GM18526 (cell line): ENCODE measurements around the gene ILDR1.

ENCODE experiments used
- POLR2A ChIP-seq: IDR thresholded peaks from 3 replicates; pipeline ENCODE4 v1.6.1; 2011; ENCODE audit not compliant: insufficient read length; ENCODE audit errors: extremely low read depth

Gene ILDR1

DNA sequence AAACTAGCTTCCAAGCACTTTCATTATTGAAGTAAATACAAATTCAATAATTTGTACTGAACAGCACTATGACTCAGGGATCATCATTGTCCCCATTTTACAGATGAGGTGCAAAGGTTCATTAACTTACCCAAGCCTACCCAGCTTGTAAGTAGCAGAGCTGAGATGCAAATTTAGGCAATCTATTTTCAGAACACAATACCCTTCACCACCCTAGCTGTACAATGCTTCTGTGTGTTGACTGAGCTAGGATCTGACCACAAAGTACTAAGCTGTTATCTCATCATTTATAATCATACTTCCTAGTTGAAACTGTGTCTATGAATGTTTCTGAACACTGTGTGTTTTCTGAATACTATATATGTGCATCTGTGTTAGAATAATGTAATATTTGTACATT, 3.2 kb upstream of the ILDR1 start:
- TF ChIP-seq POLR2A = no peak

DNA sequence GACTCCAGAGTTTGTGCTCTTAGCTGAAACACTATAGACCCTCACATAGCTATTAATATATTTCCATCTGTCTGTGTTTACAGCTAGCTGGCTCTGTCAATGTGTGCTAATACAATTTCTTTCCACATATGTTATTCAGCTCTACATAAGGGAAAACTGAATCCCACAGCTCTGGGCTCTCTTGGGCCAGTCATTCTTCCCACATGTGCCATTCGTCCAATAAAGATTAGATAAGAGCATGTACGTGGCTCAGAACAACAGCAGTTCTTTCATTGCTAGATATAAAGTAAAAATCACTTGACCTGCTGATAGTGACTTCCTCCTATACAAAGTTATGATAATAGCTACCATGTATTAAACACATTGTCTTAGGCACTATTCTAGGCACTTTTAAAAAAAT, 2.8 kb upstream of the ILDR1 start:
- TF ChIP-seq POLR2A = no peak

DNA sequence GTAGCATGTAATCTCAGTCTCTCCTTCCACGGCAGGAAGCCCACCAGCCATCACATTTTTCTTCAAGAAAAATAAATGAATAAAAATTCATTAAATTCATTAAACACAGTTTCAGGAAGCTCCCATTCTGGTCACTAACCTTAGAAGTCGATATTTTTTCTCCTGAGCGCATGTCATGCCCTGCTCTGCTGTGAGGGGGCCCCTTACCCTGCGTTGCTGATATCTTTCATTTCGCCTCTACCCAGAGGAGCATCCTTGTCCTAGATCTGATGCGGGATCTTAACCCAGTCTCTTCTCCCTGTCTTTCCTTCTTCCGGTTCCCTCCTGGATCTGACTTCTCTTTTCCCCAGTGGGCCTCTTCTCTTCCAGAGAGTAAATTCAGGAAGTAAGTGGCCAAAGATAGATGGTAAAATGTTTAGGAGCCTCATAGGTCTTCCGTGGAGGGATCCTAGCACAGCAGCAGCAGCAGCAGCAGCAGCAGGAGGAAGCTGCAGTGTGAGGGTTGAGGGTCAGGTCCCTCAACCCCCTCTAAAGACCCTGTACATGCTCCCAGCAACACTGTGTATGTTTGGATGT, 1.4 kb upstream of the ILDR1 start:
- no peak for TF ChIP-seq POLR2A

- TF ChIP-seq POLR2A = no peak
These were observed 1.0 kb downstream of the ILDR1 start for GRCh38 chr3:122021037-122021436.

DNA sequence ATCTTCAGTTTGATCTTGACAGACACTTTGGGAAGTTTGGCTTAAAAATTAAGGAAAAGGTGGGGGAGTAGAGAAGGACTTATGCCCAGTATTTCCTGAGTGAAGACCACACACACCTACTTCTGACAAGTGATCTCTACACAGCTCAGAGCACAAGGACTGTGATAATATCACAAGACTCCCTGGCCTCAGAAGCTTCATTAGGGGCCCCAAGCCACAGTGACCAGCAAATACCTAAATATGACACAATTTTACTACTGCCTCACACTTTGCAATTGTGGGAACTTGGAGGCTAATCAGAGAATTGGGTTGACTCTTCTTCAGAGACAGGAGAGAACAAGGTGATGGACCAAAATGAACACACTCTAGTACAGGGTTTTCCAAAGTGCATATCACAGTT, 2.6 kb downstream of the ILDR1 start:
- TF ChIP-seq POLR2A = no peak

DNA sequence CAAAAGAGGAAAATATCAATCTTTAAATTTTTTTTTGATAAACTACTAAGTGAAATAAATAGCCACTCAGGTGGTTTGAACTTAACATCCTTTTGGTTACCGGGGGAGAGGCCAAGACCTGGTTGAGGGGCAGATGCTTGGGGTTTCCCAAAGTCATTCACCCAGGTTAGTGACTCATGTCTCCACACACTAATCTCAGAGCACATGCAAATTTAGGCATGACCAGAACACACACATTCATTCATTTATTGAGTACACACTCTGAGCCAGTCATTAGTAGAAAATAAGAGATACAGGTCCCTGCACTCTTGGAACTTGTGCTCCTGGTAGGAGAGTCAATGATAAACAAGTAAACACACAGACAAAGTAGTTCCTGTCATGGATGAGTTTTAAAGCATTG, 7.3 kb downstream of the ILDR1 start:
- no peak for TF ChIP-seq POLR2A

DNA sequence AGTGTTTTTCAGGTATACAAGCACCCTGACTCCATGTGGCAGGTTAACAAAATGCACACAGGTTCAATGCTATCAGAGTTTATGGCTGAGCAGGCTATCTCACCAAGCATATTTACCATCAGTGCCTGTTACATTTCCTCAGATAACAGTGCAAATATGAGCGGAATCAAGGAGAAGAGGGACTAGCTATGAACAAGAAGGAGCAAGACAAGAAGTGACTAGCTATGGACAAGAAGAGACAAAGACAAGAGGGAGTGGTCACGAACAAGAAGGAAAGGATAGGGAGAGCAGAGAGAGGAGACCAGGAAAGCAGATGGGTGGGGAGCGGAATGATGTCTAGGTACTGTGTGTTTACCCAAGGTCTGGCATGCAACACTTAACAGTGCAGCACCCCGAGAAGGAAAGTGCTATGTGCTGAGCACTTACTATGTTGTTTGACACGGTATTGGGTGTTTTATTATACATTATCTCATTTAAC, 8.6 kb downstream of the ILDR1 start:
- no peak for TF ChIP-seq POLR2A

DNA sequence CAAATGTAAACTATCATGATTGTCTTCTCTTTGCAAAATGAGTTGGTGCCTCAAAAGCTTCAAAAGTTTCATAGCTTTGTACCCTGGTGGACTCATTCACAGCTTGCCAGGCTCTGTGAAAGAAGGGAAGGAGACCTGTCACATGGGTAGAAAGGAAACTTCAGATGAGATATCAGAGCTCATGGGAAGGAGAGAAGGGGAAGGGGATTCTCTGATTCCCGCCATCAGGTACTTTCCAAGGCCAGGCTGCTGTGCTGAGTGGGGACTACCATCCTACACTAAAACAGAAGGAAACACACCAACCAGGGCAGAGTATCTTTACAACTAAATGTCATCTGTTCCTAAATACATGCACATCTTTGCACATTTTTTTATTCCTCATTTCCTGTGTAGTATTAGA, 9.2 kb downstream of the ILDR1 start:
- TF ChIP-seq POLR2A = no peak

DNA sequence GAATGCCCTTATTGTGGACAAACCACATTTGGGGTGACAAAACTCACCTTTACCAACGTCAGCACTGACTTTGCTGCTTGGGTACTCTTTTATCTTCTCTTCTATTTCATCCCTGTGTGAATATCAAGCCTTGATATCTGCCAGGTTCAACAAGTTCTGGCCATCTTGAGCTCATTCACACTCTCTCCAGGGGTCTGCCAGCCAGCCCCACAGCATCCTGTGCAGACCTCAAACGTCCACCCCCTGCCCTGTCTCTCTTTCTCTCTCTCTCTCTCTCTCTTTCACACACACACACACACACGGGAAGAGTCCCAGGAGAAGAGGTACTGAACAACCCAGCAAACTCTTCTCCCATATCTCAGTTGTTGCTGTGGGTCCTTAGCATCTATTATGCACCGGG, 10.7 kb downstream of the ILDR1 start:
- TF ChIP-seq POLR2A = no peak

DNA sequence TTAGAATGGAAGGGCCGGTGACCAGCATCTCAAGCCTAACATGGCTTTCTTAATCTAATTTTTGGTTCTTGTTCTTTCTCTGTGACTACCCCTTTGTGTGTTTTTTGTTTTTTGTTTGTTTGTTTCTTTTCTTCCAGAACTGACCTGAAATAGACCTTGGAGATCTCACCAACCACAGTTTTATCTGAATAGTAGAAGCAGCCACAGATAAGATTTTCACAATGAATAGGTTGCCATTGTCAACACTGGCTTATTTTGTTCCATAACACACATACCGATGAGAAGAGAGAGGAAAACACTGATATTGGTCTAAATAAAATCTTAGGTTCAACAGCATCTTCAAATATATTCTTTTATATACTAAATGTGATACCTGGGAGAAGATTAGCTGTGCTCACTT, 11.5 kb downstream of the ILDR1 start:
- no peak for TF ChIP-seq POLR2A

GRCh38 chr3:122008166-122008565, 13.9 kb downstream of the ILDR1 start:
- no peak for TF ChIP-seq POLR2A

- TF ChIP-seq POLR2A = no peak
These were observed 15.8 kb downstream of the ILDR1 start for GRCh38 chr3:122006267-122006666.

GRCh38 chr3:122004991-122005565, 17.0 kb downstream of the ILDR1 start:
- peak; percentile 29 for TF ChIP-seq POLR2A

- TF ChIP-seq POLR2A = no peak
These were observed 17.9 kb downstream of the ILDR1 start for GRCh38 chr3:122004107-122004506.

GRCh38 chr3:122003606-122004005, 18.4 kb downstream of the ILDR1 start:
- no peak for TF ChIP-seq POLR2A

GRCh38 chr3:122003112-122003511, 18.9 kb downstream of the ILDR1 start:
- no peak for TF ChIP-seq POLR2A

- TF ChIP-seq POLR2A = no peak
These were observed 19.4 kb downstream of the ILDR1 start for GRCh38 chr3:122002611-122003010.
